ENCODE data around the gene PRADC1.

Gene PRADC1

DNA sequence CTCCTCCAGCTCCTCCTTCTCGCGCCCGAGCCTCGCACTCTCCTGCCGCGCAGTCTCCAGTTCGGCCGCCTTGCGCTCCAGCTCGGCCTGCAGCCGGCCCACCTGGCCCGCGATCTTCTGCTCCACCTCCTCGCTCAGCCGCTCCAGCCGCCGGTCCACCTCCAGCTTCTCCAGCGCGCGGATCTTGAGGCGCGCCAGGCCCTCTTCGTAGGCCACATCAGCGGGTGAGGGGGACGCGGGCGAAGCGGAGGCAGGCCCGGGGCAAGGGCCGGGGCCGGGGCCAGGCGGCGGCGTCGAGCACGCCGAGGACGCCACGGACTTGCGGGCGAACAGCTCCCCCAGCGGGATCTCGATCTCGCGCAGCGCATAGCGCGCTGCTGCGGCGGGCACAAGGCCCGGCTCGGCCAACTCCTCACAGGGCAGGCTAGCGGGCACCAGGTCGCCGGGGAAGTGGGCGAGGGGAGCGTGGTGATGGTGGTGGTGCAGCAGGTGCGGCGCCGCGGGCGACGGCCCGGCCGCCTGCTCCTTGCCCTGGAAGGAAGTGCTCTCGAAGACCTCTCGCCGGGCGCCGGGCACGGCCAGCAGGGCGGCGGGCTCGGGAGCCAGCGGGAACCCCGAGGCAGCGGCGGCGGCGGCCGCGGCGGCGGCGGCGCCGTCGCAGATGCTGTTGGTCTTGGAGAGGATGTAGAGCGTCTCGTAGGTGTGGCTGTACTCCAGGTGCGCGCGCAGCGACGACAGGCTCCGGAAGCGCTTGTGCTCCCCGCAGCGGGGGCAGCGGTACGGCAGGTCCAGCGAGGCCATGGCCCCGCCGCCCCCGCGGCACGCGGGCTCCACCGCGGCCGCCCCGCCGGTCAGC is 36.0 kb upstream of the PRADC1 start:
- TF ChIP-seq, protein P1, sequence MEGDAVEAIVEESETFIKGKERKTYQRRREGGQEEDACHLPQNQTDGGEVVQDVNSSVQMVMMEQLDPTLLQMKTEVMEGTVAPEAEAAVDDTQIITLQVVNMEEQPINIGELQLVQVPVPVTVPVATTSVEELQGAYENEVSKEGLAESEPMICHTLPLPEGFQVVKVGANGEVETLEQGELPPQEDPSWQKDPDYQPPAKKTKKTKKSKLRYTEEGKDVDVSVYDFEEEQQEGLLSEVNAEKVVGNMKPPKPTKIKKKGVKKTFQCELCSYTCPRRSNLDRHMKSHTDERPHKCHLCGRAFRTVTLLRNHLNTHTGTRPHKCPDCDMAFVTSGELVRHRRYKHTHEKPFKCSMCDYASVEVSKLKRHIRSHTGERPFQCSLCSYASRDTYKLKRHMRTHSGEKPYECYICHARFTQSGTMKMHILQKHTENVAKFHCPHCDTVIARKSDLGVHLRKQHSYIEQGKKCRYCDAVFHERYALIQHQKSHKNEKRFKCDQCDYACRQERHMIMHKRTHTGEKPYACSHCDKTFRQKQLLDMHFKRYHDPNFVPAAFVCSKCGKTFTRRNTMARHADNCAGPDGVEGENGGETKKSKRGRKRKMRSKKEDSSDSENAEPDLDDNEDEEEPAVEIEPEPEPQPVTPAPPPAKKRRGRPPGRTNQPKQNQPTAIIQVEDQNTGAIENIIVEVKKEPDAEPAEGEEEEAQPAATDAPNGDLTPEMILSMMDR (IDR thresholded peaks at IDR 0.05; ENCODE audit: insufficient read depth, low read length, poor library complexity, severe bottlenecking) = no peak
- Histone ChIP-seq H3K4me3 (replicated peaks; ENCODE audit: low read depth, low read length) (peak overlapping the region; percentile 65), H3K27me3 (replicated peaks; ENCODE audit: control insufficient read depth, insufficient read depth, low read length) (no peaks in the 10 kb centered on the region), H3K36me3 (ENCODE audit: control insufficient read depth, insufficient read depth, low read length) (peaks cover 10% of the 10 kb centered on the region)
- peak; percentile 77 for DNase-seq (ENCODE audit: extremely low read depth, insufficient read length)

DNA sequence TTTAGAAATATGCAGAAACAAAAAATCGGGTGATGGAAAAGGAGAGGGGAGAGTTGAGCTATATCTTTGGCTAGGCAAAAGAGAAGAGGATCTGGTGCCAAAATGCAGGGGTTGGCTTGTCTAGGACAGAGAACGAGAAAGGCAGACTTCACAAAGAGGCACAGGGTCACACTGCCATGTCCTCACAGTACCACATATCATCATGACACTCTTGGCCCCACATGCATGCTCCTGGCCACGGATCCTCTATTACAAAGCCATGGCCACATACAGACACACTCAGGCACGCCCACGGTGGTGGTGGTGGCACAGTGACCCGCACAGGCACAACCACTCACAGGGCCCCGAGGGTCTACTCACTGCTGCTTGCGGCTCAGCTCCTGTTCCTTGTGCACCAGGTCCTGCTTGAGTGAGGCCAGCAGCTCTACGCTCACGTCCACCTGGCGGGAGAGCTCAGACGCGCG is 35.4 kb upstream of the PRADC1 start:
- H3K4me3 ChIP-seq (replicated peaks; ENCODE audit: low read depth, low read length) = no peak overlapping the region
- TF ChIP-seq, protein P1 (IDR thresholded peaks at IDR 0.05; ENCODE audit: insufficient read depth, low read length, poor library complexity, severe bottlenecking) = no peak
- peaks cover 13% of the 10 kb centered on the region for H3K36me3 ChIP-seq (ENCODE audit: control insufficient read depth, insufficient read depth, low read length)
- no peaks in the 10 kb centered on the region for H3K27me3 ChIP-seq (replicated peaks; ENCODE audit: control insufficient read depth, insufficient read depth, low read length)
- no peak for DNase-seq (ENCODE audit: extremely low read depth, insufficient read length)

DNA sequence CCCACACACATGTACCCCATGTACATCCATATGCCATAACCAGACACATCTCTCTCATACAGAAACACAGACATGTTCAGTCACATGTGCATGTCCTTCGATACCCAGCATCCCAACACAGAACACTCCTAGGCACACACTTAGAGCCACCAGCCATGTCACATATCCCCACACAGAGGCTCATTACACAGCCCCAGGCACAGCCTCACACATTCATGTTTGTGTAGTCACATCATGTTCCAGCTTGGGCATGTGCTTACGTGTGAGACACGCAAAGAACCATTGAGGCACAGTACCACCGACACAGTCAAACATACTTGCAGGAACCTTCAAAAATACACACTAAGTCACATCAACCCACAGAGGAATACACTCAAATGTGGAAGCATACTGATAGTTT is 34.0 kb upstream of the PRADC1 start:
- Histone ChIP-seq H3K36me3 (ENCODE audit: control insufficient read depth, insufficient read depth, low read length) (peaks cover 17% of the 10 kb centered on the region), H3K27me3 (replicated peaks; ENCODE audit: control insufficient read depth, insufficient read depth, low read length) (no peaks in the 10 kb centered on the region), H3K4me3 (replicated peaks; ENCODE audit: low read depth, low read length) (no peak overlapping the region)
- TF ChIP-seq, protein P1 (IDR thresholded peaks at IDR 0.05; ENCODE audit: insufficient read depth, low read length, poor library complexity, severe bottlenecking) = no peak
- no peak for DNase-seq (ENCODE audit: extremely low read depth, insufficient read length)

DNA sequence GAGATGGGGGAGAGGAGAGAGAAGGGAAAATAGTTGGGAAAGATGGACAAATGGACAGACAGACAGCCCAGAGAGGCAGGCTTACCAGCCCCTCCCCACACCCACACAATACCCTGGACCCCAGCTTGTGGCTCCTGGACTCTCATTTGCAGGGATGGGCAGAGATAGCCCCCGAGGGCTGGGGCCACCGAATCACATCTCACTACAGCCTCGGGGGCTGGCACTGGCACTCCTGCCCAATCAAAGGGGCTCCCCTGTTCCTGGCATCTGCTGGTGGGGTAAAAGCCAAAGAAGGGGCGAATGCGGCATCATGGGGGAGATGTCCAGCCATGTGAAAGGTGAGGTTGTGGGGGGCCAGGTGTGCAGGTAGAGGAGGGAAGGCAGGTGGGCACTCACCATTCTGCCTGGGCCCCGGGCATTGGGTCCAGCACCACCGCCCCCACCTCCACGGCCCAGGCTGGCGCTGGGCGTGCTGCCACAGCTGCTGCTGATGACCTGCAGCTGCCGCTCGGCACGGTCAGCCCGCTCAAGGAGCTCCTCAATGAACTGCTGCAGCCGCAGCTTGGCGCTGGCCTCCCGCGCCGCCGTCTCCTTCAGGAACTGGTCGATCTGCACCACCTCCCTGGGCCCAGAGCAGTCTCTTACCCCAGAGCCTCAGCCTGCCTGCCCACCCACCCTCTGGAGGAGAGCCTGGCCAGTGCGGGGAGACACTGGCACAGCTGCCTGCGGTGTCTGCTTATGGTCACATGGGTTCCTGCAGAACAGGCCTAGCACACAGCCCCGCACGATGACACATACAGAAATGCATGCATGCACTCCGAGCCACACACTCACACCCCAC is 33.2 kb upstream of the PRADC1 start:
- TF ChIP-seq, protein P1 (IDR thresholded peaks at IDR 0.05; ENCODE audit: insufficient read depth, low read length, poor library complexity, severe bottlenecking) = no peak
- H3K27me3 ChIP-seq (replicated peaks; ENCODE audit: control insufficient read depth, insufficient read depth, low read length) = no peaks in the 10 kb centered on the region
- peaks cover 18% of the 10 kb centered on the region for H3K36me3 ChIP-seq (ENCODE audit: control insufficient read depth, insufficient read depth, low read length)
- no peak overlapping the region for H3K4me3 ChIP-seq (replicated peaks; ENCODE audit: low read depth, low read length)
- DNase-seq (ENCODE audit: extremely low read depth, insufficient read length) = no peak

DNA sequence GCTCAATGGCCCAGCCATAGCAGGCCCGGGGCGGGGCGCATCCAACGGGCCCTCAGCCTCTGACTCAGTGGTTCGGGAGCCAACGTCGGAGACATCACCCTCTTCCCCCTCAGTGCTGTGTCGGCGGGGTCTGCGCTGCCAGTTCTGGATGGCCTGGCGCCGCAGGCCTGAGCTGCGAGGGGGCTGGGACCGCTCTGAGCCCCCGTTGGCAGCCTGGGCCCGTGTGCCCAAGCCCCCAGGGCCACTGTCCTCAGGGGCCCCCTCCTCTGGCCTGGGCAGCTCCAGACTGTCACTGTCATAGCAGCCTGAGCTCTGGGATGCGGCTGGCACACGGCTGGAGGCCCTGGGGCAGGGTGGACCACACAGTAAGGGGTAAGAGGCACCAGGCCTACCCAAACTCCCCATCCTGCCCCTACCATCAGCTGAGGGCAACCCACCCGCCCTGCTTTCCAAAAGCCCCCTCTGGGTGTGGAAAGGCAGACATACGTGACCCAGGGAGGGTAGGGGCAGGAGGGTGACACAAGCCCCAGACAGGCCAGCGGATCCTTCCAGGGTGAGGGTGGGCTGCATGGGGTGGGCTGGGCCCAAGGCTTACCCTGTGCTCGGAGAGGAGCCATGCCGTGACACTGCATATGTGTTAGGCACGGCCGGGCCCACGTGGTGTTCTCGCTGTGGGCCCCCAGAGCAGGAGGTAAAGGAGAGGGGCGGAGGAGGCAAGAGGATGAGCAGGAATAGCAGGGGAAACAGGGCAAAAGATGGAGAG is 32.4 kb upstream of the PRADC1 start:
- no peak overlapping the region for H3K4me3 ChIP-seq (replicated peaks; ENCODE audit: low read depth, low read length)
- DNase-seq (ENCODE audit: extremely low read depth, insufficient read length) = no peak
- TF ChIP-seq, protein P1 (IDR thresholded peaks at IDR 0.05; ENCODE audit: insufficient read depth, low read length, poor library complexity, severe bottlenecking) = no peak
- peaks cover 19% of the 10 kb centered on the region for H3K36me3 ChIP-seq (ENCODE audit: control insufficient read depth, insufficient read depth, low read length)
- no peaks in the 10 kb centered on the region for H3K27me3 ChIP-seq (replicated peaks; ENCODE audit: control insufficient read depth, insufficient read depth, low read length)
